Endothelial cell of umbilical vein (primary cell): ENCODE data around the gene NRCAM.

Experiments used
- CTCF ChIP-seq, 2 donors: IDR thresholded peaks; 1 replicate in 1 of 2; 2 replicates in 1 of 2; pipeline ENCODE4 v1.5.1; 2011; ENCODE audit warnings: low read length in 2 of 2, mild to moderate bottlenecking in 2 of 2, moderate library complexity in 2 of 2, control low read depth in 1 of 2, inconsistent platforms in 1 of 2, low read depth in 1 of 2; ENCODE audit not compliant: insufficient read depth in 1 of 2; ENCODE audit errors: extremely low read depth in 1 of 2
- EZH2 ChIP-seq: IDR thresholded peaks from 2 replicates; pipeline ENCODE4 v1.6.1; 2012; ENCODE audit warnings: borderline replicate concordance, low read depth, mild to moderate bottlenecking, moderate library complexity, low read length, inconsistent platforms; ENCODE audit not compliant: severe bottlenecking
- FOS ChIP-seq: IDR thresholded peaks from 2 replicates; pipeline ENCODE4 v1.6.1; 2011; ENCODE audit warnings: mild to moderate bottlenecking, low read length, moderate library complexity, borderline replicate concordance; ENCODE audit not compliant: insufficient read depth
- MYC ChIP-seq: IDR thresholded peaks from one replicate; pipeline ENCODE4 v1.6.1; 2011; ENCODE audit warnings: mild to moderate bottlenecking, low read depth, low read length
- POLR2A ChIP-seq: IDR thresholded peaks from 2 replicates; pipeline ENCODE4 v1.6.1; 2012; ENCODE audit warnings: low read depth, mild to moderate bottlenecking, control low read depth, low read length
- POLR2AphosphoS5 ChIP-seq: IDR thresholded peaks from 2 replicates; pipeline ENCODE4 v1.6.1; 2012; ENCODE audit warnings: low read depth, mild to moderate bottlenecking, control low read depth, low read length, moderate library complexity; ENCODE audit not compliant: insufficient read depth

GRCh38 chr7:108442039-108442568 is 14.1 kb downstream of the NRCAM start:
- no peak for TF ChIP-seq POLR2A
- peak; percentile 14 for TF ChIP-seq POLR2AphosphoS5
- no peak for TF ChIP-seq CTCF (IDR thresholded peaks at IDR 0.05; ENCODE audit: extremely low read depth in 1 of 2, insufficient read depth in 1 of 2, low read depth in 1 of 2, low read length in 2 of 2)
- no peak for TF ChIP-seq EZH2
- TF ChIP-seq MYC = no peak
- peak; percentile 93 for TF ChIP-seq FOS
